HCT116 (cell line): Measurements from ENCODE around the gene EIF4A3.

Experiments used
- CEBPB ChIP-seq: IDR thresholded peaks from 2 replicates; pipeline ENCODE4 v1.6.1; 2012; ENCODE audit warnings: low read depth
- JUND ChIP-seq: IDR thresholded peaks from 2 replicates; pipeline ENCODE4 v1.6.1; 2012
- POLR2A ChIP-seq: IDR thresholded peaks from 2 replicates; pipeline ENCODE4 v1.7.0; 2011; ENCODE audit warnings: borderline replicate concordance; ENCODE audit not compliant: insufficient read depth, insufficient read length; ENCODE audit errors: extremely low read depth
- SP1 ChIP-seq: IDR thresholded peaks from 2 replicates; pipeline ENCODE4 v1.6.1; 2012; ENCODE audit warnings: low read depth
- YY1 ChIP-seq: IDR thresholded peaks from 2 replicates; pipeline ENCODE4 v1.6.1; 2011; ENCODE audit warnings: low read length, low read depth, moderate library complexity, mild to moderate bottlenecking; ENCODE audit not compliant: insufficient replicate concordance; ENCODE audit errors: extremely low read depth
- TF ChIP-seq, protein P1 (sequence below), 3 experiments: fragments of 200-600 bp in 1 of 3; sonication (generic) in 1 of 3; IDR thresholded peaks in 2 of 3; conservative IDR thresholded peaks in 1 of 3; 2 replicates each; pipeline ENCODE4 v1.5.1; 2012 to 2017; ENCODE audit warnings: low read depth in 2 of 3, low read length in 2 of 3, antibody characterized with exemption in 1 of 3, borderline replicate concordance in 1 of 3, control low read depth in 1 of 3, mild to moderate bottlenecking in 1 of 3, mixed read lengths in 1 of 3, mixed run types in 1 of 3, moderate library complexity in 1 of 3; ENCODE audit not compliant: insufficient read depth in 1 of 3
- TF ChIP-seq, protein P2 (sequence below): IDR thresholded peaks from 2 replicates; pipeline ENCODE4 v1.6.1; 2012
- TF ChIP-seq, protein P3 (sequence below): IDR thresholded peaks from 2 replicates; pipeline ENCODE4 v1.6.1; 2012; ENCODE audit warnings: low read depth
- TF ChIP-seq, protein P4 (sequence below): IDR thresholded peaks from 2 replicates; pipeline ENCODE4 v1.6.1; 2012

DNA sequence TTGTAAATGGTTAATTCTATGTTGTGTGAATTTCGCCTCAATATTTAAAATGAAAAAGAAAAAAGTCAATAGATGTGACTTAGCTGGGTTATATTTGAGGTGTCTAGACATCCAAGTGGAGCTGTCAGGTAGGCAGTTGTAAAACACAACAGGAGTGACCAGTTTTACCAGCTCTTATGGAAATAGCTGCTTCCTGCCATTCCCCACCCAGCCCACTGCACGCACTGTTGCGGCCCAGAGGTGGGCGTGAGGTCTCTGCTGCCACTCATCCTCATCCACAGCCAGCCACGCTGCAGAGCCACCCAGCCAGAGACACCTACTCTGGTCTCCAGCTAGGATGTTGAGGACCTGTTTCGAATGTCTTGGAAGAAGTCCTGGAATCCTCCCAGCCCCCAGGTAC, 19.5 kb upstream of the EIF4A3 start:
- no peak for TF ChIP-seq SP1
- TF ChIP-seq, protein P1, sequence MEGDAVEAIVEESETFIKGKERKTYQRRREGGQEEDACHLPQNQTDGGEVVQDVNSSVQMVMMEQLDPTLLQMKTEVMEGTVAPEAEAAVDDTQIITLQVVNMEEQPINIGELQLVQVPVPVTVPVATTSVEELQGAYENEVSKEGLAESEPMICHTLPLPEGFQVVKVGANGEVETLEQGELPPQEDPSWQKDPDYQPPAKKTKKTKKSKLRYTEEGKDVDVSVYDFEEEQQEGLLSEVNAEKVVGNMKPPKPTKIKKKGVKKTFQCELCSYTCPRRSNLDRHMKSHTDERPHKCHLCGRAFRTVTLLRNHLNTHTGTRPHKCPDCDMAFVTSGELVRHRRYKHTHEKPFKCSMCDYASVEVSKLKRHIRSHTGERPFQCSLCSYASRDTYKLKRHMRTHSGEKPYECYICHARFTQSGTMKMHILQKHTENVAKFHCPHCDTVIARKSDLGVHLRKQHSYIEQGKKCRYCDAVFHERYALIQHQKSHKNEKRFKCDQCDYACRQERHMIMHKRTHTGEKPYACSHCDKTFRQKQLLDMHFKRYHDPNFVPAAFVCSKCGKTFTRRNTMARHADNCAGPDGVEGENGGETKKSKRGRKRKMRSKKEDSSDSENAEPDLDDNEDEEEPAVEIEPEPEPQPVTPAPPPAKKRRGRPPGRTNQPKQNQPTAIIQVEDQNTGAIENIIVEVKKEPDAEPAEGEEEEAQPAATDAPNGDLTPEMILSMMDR (IDR thresholded peaks at IDR 0.05 in 2 of 3, conservative IDR thresholded peaks at IDR 0.05 in 1 of 3; ENCODE audit: borderline replicate concordance in 1 of 3, insufficient read depth in 1 of 3, low read depth in 2 of 3, low read length in 2 of 3): no peak
- no peak for TF ChIP-seq POLR2A
- TF ChIP-seq, protein P2, sequence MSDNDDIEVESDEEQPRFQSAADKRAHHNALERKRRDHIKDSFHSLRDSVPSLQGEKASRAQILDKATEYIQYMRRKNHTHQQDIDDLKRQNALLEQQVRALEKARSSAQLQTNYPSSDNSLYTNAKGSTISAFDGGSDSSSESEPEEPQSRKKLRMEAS: no peak
- TF ChIP-seq YY1: no peak
- no peak for TF ChIP-seq JUND
- TF ChIP-seq, protein P3, sequence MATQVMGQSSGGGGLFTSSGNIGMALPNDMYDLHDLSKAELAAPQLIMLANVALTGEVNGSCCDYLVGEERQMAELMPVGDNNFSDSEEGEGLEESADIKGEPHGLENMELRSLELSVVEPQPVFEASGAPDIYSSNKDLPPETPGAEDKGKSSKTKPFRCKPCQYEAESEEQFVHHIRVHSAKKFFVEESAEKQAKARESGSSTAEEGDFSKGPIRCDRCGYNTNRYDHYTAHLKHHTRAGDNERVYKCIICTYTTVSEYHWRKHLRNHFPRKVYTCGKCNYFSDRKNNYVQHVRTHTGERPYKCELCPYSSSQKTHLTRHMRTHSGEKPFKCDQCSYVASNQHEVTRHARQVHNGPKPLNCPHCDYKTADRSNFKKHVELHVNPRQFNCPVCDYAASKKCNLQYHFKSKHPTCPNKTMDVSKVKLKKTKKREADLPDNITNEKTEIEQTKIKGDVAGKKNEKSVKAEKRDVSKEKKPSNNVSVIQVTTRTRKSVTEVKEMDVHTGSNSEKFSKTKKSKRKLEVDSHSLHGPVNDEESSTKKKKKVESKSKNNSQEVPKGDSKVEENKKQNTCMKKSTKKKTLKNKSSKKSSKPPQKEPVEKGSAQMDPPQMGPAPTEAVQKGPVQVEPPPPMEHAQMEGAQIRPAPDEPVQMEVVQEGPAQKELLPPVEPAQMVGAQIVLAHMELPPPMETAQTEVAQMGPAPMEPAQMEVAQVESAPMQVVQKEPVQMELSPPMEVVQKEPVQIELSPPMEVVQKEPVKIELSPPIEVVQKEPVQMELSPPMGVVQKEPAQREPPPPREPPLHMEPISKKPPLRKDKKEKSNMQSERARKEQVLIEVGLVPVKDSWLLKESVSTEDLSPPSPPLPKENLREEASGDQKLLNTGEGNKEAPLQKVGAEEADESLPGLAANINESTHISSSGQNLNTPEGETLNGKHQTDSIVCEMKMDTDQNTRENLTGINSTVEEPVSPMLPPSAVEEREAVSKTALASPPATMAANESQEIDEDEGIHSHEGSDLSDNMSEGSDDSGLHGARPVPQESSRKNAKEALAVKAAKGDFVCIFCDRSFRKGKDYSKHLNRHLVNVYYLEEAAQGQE: no peak
- TF ChIP-seq CEBPB: no peak
- TF ChIP-seq, protein P4, sequence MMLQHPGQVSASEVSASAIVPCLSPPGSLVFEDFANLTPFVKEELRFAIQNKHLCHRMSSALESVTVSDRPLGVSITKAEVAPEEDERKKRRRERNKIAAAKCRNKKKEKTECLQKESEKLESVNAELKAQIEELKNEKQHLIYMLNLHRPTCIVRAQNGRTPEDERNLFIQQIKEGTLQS: no peak
